Kidney epithelial cell (primary cell): ENCODE data around the gene SLC15A4. TPM values are rescaled to one million over a fixed set of nuclear protein-coding genes. Genes with fewer than 3 reads are reported as not detected.
A peak's percentile ranks its signal among the peaks of the same experiment; 100 is the strongest.

ENCODE experiments used
- DNase-seq: peaks from one replicate; pipeline ENCODE4 v3.0.0-alpha.2; 2010; ENCODE audit warnings: low read depth
- H3K27me3 ChIP-seq: 2 replicates; pipeline ENCODE4 v1.6.0; 2011; ENCODE audit warnings: low read length; ENCODE audit not compliant: control insufficient read depth, insufficient read depth
- H3K36me3 ChIP-seq: 2 replicates; pipeline ENCODE4 v1.5.1; 2011; ENCODE audit warnings: low read length; ENCODE audit not compliant: control insufficient read depth, insufficient read depth
- H3K4me3 ChIP-seq: 2 replicates; pipeline ENCODE4 v1.5.1; 2011; ENCODE audit warnings: low read depth, mild to moderate bottlenecking, control low read depth, low read length
- CTCF ChIP-seq: IDR thresholded peaks from 2 replicates; pipeline ENCODE4 v1.5.1; 2011; ENCODE audit warnings: mild to moderate bottlenecking, moderate library complexity, low read length, control low read depth, inconsistent platforms; ENCODE audit not compliant: insufficient read depth, poor library complexity, severe bottlenecking
- total RNA-seq: library from RNA; depleted of rRNA; stranded (reverse); fragments of >200 nt; gene quantifications from 2 replicates; pipeline ENCODE4 v1.2.3, GENCODE V29; 2015

The SLC15A4 gene
- total RNA-seq: 101 and 108 TPM in 2 replicates

DNA sequence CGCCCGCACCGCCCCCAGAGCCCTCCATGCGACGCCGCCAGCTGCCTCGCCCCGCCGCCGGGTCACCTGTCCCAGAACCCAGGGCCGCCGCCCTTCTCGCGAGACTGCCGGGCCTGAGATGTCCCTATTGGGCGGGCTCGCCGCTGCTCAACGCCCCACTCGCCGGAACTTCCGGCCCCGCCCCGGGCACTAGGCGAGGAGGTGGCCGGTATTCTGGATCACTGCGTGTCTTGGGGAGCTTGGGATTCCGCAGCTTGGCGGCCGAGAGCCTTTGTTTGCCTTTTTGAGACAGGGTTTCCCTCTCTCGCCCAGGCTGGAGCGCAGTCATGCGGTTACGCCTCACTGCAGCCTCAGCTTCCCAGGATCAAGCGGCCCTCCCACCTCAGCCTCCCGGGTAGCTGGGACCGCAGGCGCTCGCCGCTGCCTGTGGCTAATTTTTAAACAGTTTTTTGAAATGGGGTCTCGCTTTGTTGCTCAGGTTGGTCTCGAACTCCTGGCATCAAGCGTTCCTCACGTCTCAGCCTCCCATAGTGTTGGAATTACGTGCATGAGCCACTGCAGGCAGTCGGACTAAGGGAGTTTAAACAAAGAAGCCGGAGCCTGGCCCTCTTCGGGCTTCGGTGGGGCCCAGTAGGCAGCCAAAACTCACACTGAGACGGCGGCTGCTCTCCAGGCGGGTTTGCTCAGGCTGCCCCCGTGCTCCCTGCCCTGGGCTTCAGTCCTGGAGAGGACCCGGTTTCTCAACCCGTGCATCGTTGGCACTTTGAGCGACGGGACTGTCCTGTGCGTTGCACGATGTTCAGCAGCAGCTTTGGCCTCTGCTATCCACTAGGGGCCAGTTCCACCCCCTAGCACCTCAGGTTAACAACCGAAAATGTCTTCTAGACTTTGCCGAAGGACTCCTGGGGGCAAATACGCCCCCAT lies at the start of gene SLC15A4:
Gene SLC15A4, minus strand, starts transcription at position 43 of the 924 bp plus-strand sequence. Its CDS starts 15 bp downstream, at position 28.
- H3K27me3 ChIP-seq: no peaks in the 10 kb centered on the region
- peaks cover 3% of the 10 kb centered on the region for H3K36me3 ChIP-seq
- H3K4me3 ChIP-seq: peak within 1 kb of the TSS; percentile 93
- peak; percentile 74 for DNase-seq
- TF ChIP-seq CTCF: peak; percentile 27

GRCh38 chr12:128872303-128872702 lies 48.5 kb upstream of the SLC15A4 start:
- Histone ChIP-seq H3K4me3 (no peak overlapping the region), H3K36me3 (no peaks in the 10 kb centered on the region), H3K27me3 (no peaks in the 10 kb centered on the region)
- no peak for TF ChIP-seq CTCF
- DNase-seq: no peak

DNA sequence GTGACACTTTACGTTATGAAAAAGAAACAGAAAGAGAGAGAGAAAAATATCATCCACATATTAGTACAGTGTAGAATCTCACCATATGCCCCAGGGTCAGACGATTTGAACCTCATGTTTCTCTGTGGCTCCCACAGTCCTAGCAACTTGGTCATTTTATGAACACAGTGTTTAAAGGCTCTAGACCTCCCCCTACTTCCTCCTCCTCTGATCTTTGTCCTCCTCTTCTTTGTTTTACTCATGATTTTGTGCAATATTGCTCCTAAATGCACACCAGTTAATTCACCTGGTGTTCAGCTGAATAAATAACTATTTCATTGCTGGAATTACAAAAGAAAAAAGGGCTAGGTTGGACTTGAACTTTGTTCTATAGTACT lies 47.7 kb upstream of the SLC15A4 start:
- no peaks in the 10 kb centered on the region for H3K27me3 ChIP-seq
- no peak for TF ChIP-seq CTCF
- H3K4me3 ChIP-seq: no peak overlapping the region
- DNase-seq: no peak
- no peaks in the 10 kb centered on the region for H3K36me3 ChIP-seq

DNA sequence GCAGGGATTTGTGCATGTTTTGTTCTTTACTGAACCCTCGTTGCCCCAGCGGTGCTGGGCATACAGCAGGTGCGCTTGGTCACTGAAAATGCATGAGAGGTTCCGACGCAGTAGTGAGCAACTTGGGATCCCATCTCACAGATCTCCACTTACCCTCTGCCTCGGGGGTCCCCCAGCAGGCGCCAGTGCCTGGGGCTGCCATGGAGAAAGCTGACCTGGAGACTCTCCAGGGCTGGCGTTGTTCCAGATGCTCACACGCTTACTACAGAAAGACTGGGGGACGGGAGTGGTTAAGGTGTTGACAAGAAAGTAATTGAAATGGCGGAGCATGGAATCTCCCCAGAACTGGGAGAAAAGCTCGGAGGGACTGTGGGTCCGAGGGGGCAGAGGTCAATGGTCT lies 43.7 kb upstream of the SLC15A4 start:
- Histone ChIP-seq H3K4me3 (no peak overlapping the region), H3K27me3 (no peaks in the 10 kb centered on the region), H3K36me3 (no peaks in the 10 kb centered on the region)
- DNase-seq: no peak
- no peak for TF ChIP-seq CTCF

GRCh38 chr12:128864516-128865186 lies 40.9 kb upstream of the SLC15A4 start:
- no peak for DNase-seq
- H3K4me3 ChIP-seq: no peak overlapping the region
- no peak for TF ChIP-seq CTCF
- H3K27me3 ChIP-seq: no peaks in the 10 kb centered on the region
- H3K36me3 ChIP-seq: no peaks in the 10 kb centered on the region

DNA sequence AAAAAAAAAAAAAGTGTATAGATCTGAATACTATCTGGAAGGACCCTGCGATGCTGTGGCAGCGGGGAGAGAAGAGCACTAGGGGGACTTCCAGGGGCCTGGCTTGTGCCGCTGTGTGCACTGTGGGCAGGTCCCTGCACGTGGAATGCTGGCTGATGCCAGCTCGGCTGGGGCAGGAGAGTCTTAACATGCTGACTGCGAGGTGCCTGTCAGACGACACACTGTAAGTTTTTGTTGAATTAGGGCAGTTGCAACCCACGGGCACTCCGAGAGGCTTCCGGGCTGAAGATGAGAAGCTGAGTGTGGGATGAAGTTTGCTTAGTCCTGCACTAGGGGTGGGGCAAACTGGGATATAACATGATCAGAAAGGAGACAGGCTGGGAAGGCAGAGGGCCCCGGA lies 40.2 kb upstream of the SLC15A4 start:
- no peaks in the 10 kb centered on the region for H3K36me3 ChIP-seq
- H3K4me3 ChIP-seq: no peak overlapping the region
- H3K27me3 ChIP-seq: no peaks in the 10 kb centered on the region
- no peak for DNase-seq
- TF ChIP-seq CTCF: no peak
